ENCODE results near the gene NCKAP5. TPM values are rescaled to one million over a fixed set of nuclear protein-coding genes. Genes with fewer than 3 reads are reported as not detected.

NCKAP5 gene
- total and polyA plus RNA-seq, 2 experiments from 2014 or later, result 0.21 to 0.31 TPM

GRCh38 chr2:132757002-132757589 is 811.2 kb downstream of the NCKAP5 start:
- H3K36me3 ChIP-seq, result no peaks in the 10 kb centered on the region
- no peaks in the 10 kb centered on the region for H3K9me3 ChIP-seq (ENCODE audit: low read depth)
- no peak for DNase-seq (ENCODE audit: low read depth in 1 of 2, low spot score in 1 of 2)
- no peaks in the 10 kb centered on the region for H3K4me1 ChIP-seq (ENCODE audit: low read depth)
- no peak overlapping the region for H3K27ac ChIP-seq
- no peaks in the 10 kb centered on the region for H3K27me3 ChIP-seq
- TF ChIP-seq CTCF (IDR thresholded peaks at IDR 0.05; ENCODE audit: low read depth, low read length), result no peak
- no peak overlapping the region for H3K4me3 ChIP-seq

GRCh38 chr2:132754867-132755472 is 813.3 kb downstream of the NCKAP5 start:
- DNase-seq (ENCODE audit: low read depth in 1 of 2, low spot score in 1 of 2), result no peak
- TF ChIP-seq CTCF (IDR thresholded peaks at IDR 0.05; ENCODE audit: low read depth, low read length), result no peak
- H3K4me3 ChIP-seq, result no peak overlapping the region
- no peaks in the 10 kb centered on the region for H3K36me3 ChIP-seq
- H3K27ac ChIP-seq, result no peak overlapping the region
- H3K9me3 ChIP-seq (ENCODE audit: low read depth), result no peaks in the 10 kb centered on the region
- H3K4me1 ChIP-seq (ENCODE audit: low read depth), result no peaks in the 10 kb centered on the region
- H3K27me3 ChIP-seq, result no peaks in the 10 kb centered on the region

GRCh38 chr2:132754392-132754791 is 813.9 kb downstream of the NCKAP5 start:
- no peaks in the 10 kb centered on the region for H3K36me3 ChIP-seq
- H3K9me3 ChIP-seq (ENCODE audit: low read depth), result no peaks in the 10 kb centered on the region
- DNase-seq (ENCODE audit: low read depth in 1 of 2, low spot score in 1 of 2), result no peak
- H3K4me1 ChIP-seq (ENCODE audit: low read depth), result no peaks in the 10 kb centered on the region
- H3K27me3 ChIP-seq, result no peaks in the 10 kb centered on the region
- no peak overlapping the region for H3K4me3 ChIP-seq
- H3K27ac ChIP-seq, result no peak overlapping the region
- no peak for TF ChIP-seq CTCF (IDR thresholded peaks at IDR 0.05; ENCODE audit: low read depth, low read length)

GRCh38 chr2:132752421-132753206 is 815.6 kb downstream of the NCKAP5 start:
- no peaks in the 10 kb centered on the region for H3K36me3 ChIP-seq
- H3K4me3 ChIP-seq, result no peak overlapping the region
- no peak for DNase-seq (ENCODE audit: low read depth in 1 of 2, low spot score in 1 of 2)
- no peaks in the 10 kb centered on the region for H3K4me1 ChIP-seq (ENCODE audit: low read depth)
- no peaks in the 10 kb centered on the region for H3K9me3 ChIP-seq (ENCODE audit: low read depth)
- TF ChIP-seq CTCF (IDR thresholded peaks at IDR 0.05; ENCODE audit: low read depth, low read length), result no peak
- H3K27ac ChIP-seq, result no peak overlapping the region
- no peaks in the 10 kb centered on the region for H3K27me3 ChIP-seq

- no peaks in the 10 kb centered on the region for H3K9me3 ChIP-seq (ENCODE audit: low read depth)
- H3K36me3 ChIP-seq, result no peaks in the 10 kb centered on the region
- no peak overlapping the region for H3K4me3 ChIP-seq
- DNase-seq (ENCODE audit: low read depth in 1 of 2, low spot score in 1 of 2), result no peak
- H3K27me3 ChIP-seq, result no peaks in the 10 kb centered on the region
- no peak for TF ChIP-seq CTCF (IDR thresholded peaks at IDR 0.05; ENCODE audit: low read depth, low read length)
- H3K4me1 ChIP-seq (ENCODE audit: low read depth), result no peaks in the 10 kb centered on the region
- H3K27ac ChIP-seq, result no peak overlapping the region
Measured at GRCh38 chr2:132751836-132752235, 816.4 kb downstream of the NCKAP5 start.

Data from cardiac muscle cell (in vitro differentiated cells and primary cell).